HEK293T (cell line): ENCODE measurements around the gene ZSCAN5A.

Experiments used
- ARNT ChIP-seq: fragments of 450-650 bp; IDR thresholded peaks from 2 replicates; pipeline ENCODE4 v1.6.1; 2017; ENCODE audit warnings: mild to moderate bottlenecking
- BHLHE40 ChIP-seq: fragments of 450-650 bp; IDR thresholded peaks from 2 replicates; pipeline ENCODE4 v1.6.1; 2016; ENCODE audit warnings: mild to moderate bottlenecking, moderate library complexity, borderline replicate concordance
- ELF4 ChIP-seq: fragments of 450-650 bp; IDR thresholded peaks from 2 replicates; pipeline ENCODE4 v1.6.1; 2017; ENCODE audit warnings: antibody characterized with exemption
- FOXA1 ChIP-seq: fragments of 450-650 bp; IDR thresholded peaks from 2 replicates; pipeline ENCODE4 v1.6.1; 2016; ENCODE audit warnings: mild to moderate bottlenecking
- FOXK2 ChIP-seq: fragments of 450-650 bp; IDR thresholded peaks from 2 replicates; pipeline ENCODE4 v1.6.1; 2016; ENCODE audit warnings: mild to moderate bottlenecking
- FOXM1 ChIP-seq: fragments of 450-650 bp; IDR thresholded peaks from 2 replicates; pipeline ENCODE4 v1.6.1; 2017; ENCODE audit warnings: mild to moderate bottlenecking, borderline replicate concordance
- L3MBTL2 ChIP-seq: fragments of 450-650 bp; conservative IDR thresholded peaks from 2 replicates; pipeline ENCODE4 v1.6.1; 2016; ENCODE audit warnings: mild to moderate bottlenecking
- LEF1 ChIP-seq: fragments of 450-650 bp; IDR thresholded peaks from 2 replicates; pipeline ENCODE4 v1.6.1; 2017; ENCODE audit warnings: mild to moderate bottlenecking, borderline replicate concordance
- NFRKB ChIP-seq: fragments of 450-650 bp; IDR thresholded peaks from 2 replicates; pipeline ENCODE4 v1.6.1; 2016; ENCODE audit warnings: mild to moderate bottlenecking, moderate library complexity
- SP1 ChIP-seq: fragments of 450-650 bp; IDR thresholded peaks from 2 replicates; pipeline ENCODE4 v1.6.1; 2017
- SUZ12 ChIP-seq: fragments of 450-650 bp; IDR thresholded peaks from 2 replicates; pipeline ENCODE4 v1.6.1; 2016; ENCODE audit warnings: mild to moderate bottlenecking
- TARDBP ChIP-seq: fragments of 450-650 bp; IDR thresholded peaks from 2 replicates; pipeline ENCODE4 v1.6.1; 2016
- ZNF384 ChIP-seq: fragments of 450-650 bp; IDR thresholded peaks from 2 replicates; pipeline ENCODE4 v1.6.1; 2016
- TF ChIP-seq, protein P1 (sequence below): fragments of 450-650 bp; IDR thresholded peaks from 2 replicates; pipeline ENCODE4 v1.6.1; 2016

DNA sequence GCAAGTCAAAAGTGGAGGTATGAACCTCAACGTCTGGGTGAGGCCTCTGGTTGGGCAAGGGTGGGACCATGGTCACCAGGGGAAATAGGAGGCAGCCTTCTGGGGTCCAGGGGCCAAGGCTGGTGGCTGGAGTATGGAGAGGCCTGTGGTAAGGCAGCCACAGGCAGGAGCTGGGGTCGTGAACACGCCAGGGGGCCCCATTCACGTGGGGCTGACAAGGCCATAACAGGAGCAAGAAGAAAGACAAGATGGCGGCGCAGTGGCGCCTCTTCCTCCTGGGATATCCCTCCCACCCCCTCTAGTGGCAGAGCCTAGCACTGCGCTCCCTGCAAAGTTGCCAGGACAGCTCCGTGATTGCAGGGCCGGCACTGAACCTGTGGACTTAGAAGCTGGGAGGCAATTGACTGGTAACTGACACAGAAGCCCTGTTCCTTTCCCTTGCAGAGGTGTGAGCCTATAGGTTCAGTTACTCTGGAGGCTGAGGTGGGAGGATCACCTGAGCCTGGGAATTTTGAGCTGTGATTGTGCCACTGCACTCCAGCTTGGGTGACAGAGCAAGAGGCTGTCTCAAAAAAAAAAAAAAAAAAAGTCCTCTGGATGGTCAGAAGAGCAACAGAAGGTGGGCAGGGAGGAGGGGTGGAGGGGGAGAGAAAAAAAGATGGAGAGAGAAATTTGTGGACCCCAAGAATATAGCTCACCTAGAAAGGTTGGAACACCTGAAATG, 61.8 kb downstream of the ZSCAN5A start:
- TF ChIP-seq FOXA1: no peak
- TF ChIP-seq ZNF384: no peak
- no peak for TF ChIP-seq ARNT
- no peak for TF ChIP-seq BHLHE40
- no peak for TF ChIP-seq FOXM1
- TF ChIP-seq ELF4: no peak
- no peak for TF ChIP-seq SP1
- no peak for TF ChIP-seq FOXK2
- no peak for TF ChIP-seq SUZ12
- no peak for TF ChIP-seq LEF1
- TF ChIP-seq, protein P1, sequence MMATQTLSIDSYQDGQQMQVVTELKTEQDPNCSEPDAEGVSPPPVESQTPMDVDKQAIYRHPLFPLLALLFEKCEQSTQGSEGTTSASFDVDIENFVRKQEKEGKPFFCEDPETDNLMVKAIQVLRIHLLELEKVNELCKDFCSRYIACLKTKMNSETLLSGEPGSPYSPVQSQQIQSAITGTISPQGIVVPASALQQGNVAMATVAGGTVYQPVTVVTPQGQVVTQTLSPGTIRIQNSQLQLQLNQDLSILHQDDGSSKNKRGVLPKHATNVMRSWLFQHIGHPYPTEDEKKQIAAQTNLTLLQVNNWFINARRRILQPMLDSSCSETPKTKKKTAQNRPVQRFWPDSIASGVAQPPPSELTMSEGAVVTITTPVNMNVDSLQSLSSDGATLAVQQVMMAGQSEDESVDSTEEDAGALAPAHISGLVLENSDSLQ: no peak
- peak; percentile 57 for TF ChIP-seq L3MBTL2
- TF ChIP-seq NFRKB: no peak
- no peak for TF ChIP-seq TARDBP
